PC-9 (cell line): Measurements from ENCODE around the gene MRPL32. TPM values are rescaled to one million over a fixed set of nuclear protein-coding genes. Genes with fewer than 3 reads are reported as not detected.
A peak's percentile ranks its signal among the peaks of the same experiment; 100 is the strongest.

ENCODE experiments used
- BruUV-seq: library from RNA; stranded (reverse); fragments of 400-500 nt; replicated peaks from 2 replicates; lab custom pipeline; 2021; lab: Mats Ljungman, UMichigan
- CTCF ChIA-PET: fragments of 300-600 bp; sonication (Branson Sonifier 250); formaldehyde crosslinking; loops from one replicate; lab custom pipeline; 2022; ENCODE audit warnings: antibody characterized with exemption; lab: Charles Lee
- POLR2A ChIA-PET: fragments of 300-600 bp; sonication (Branson Sonifier 250); formaldehyde crosslinking; loops from one replicate; lab custom pipeline; 2022; ENCODE audit warnings: antibody characterized with exemption; ENCODE audit not compliant: unreplicated experiment; lab: Charles Lee
- DNase-seq, 2 experiments: peaks; one replicate each; pipeline versions ENCODE4 v3.0.0 to v3.0.0-alpha.2; 2015 to 2022; ENCODE audit warnings: mixed read lengths in 1 of 2
- H2AFZ ChIP-seq: fragments of 200-600 bp; sonication (generic); 2 replicates; pipeline ENCODE4 v1.8.1; 2017; ENCODE audit warnings: antibody characterized with exemption
- H3F3A ChIP-seq: fragments of 200-600 bp; sonication (generic); 2 replicates; pipeline ENCODE4 v1.8.1; 2017; ENCODE audit warnings: antibody characterized with exemption, mild to moderate bottlenecking, low read depth; ENCODE audit not compliant: insufficient read depth
- H3K27ac ChIP-seq: fragments of 200-600 bp; sonication (generic); 2 replicates; pipeline ENCODE4 v1.6.1; 2016; ENCODE audit warnings: mixed run types
- H3K27me3 ChIP-seq: fragments of 200-600 bp; sonication (generic); 2 replicates; pipeline ENCODE4 v1.6.1; 2016; ENCODE audit warnings: low read depth, mixed run types; ENCODE audit not compliant: insufficient read depth
- H3K36me3 ChIP-seq: fragments of 200-600 bp; sonication (generic); 2 replicates; pipeline ENCODE4 v1.6.1; 2016; ENCODE audit warnings: low read depth, mixed run types
- H3K4me1 ChIP-seq: fragments of 200-600 bp; sonication (generic); replicated peaks from 2 replicates; pipeline ENCODE4 v1.6.1; 2016; ENCODE audit warnings: mixed run types; ENCODE audit not compliant: insufficient read depth
- H3K4me2 ChIP-seq: fragments of 200-600 bp; sonication (generic); 2 replicates; pipeline ENCODE4 v1.6.1; 2017; ENCODE audit warnings: mixed run types
- H3K4me3 ChIP-seq: fragments of 200-600 bp; sonication (generic); 2 replicates; pipeline ENCODE4 v1.6.1; 2016; ENCODE audit warnings: mixed run types
- H3K79me2 ChIP-seq: fragments of 200-600 bp; sonication (generic); 2 replicates; pipeline ENCODE4 v1.6.1; 2017; ENCODE audit warnings: low read depth, mixed run types
- H3K9me2 ChIP-seq: fragments of 200-600 bp; sonication (generic); 2 replicates; pipeline ENCODE4 v1.8.1; 2017; ENCODE audit warnings: mild to moderate bottlenecking; ENCODE audit not compliant: insufficient read depth
- H3K9me3 ChIP-seq: fragments of 200-600 bp; sonication (generic); 2 replicates; pipeline ENCODE4 v1.8.1; 2016; ENCODE audit warnings: low read depth; ENCODE audit not compliant: insufficient read depth
- H4K20me1 ChIP-seq: fragments of 200-600 bp; sonication (generic); 2 replicates; pipeline ENCODE4 v1.8.1; 2017; ENCODE audit not compliant: insufficient read depth
- CTCF ChIP-seq: fragments of 200-600 bp; sonication (generic); conservative IDR thresholded peaks from 2 replicates; pipeline ENCODE4 v1.6.1; 2017; ENCODE audit warnings: mixed run types, antibody characterized with exemption, mild to moderate bottlenecking, moderate library complexity
- EZH2 ChIP-seq: fragments of 200-600 bp; sonication (generic); IDR thresholded peaks from 2 replicates; pipeline ENCODE4 v1.8.0; 2017; ENCODE audit warnings: antibody characterized with exemption, low read depth
- intact Hi-C: fragments of 100-400 bp; cut with micrococcal nuclease; formaldehyde crosslinking; loops from one replicate; pipeline ENCODE4 v1.10.0; 2022; ENCODE audit not compliant: unreplicated experiment
- total RNA-seq: library from RNA; stranded (reverse); gene quantifications from 2 replicates; pipeline ENCODE4 v1.2.3, GENCODE V29; 2021

The MRPL32 gene
- total RNA-seq, 1 experiment from 2014 or later, result 50.6 TPM

GRCh38 chr7:42926204-42926603, 6.0 kb upstream of the MRPL32 start:
- intact Hi-C loops, result no loop called here
- H3K9me3 ChIP-seq, result no peaks in the 10 kb centered on the region
- H3K36me3 ChIP-seq, result peaks cover 54% of the 10 kb centered on the region
- H2AFZ ChIP-seq, result no peak overlapping the region
- ChIA-PET CTCF (no interaction called here), POLR2A (no interaction called here)
- H4K20me1 ChIP-seq, result peaks cover 53% of the 10 kb centered on the region
- BruUV-seq, result no TSS peak
- H3K4me1 ChIP-seq, result peaks cover 24% of the 10 kb centered on the region
- no peak overlapping the region for H3K4me3 ChIP-seq
- H3K27me3 ChIP-seq, result no peaks in the 10 kb centered on the region
- TF ChIP-seq CTCF (no peak), EZH2 (no peak)
- H3K9me2 ChIP-seq, result no peaks in the 10 kb centered on the region
- no peak for DNase-seq
- H3K79me2 ChIP-seq, result peaks cover 56% of the 10 kb centered on the region
- H3F3A ChIP-seq, result peaks cover 16% of the 10 kb centered on the region; the same call in 1 of the 2 replicates
- no peak overlapping the region for H3K4me2 ChIP-seq
- H3K27ac ChIP-seq, result no peak overlapping the region

- no peak overlapping the region for H2AFZ ChIP-seq
- POLR2A ChIA-PET, result no interaction called here
- H3F3A ChIP-seq, result 0 out of 2 replicates have a peak, but pooled peaks cover 3% of the 10 kb centered on the region
- no peaks in the 10 kb centered on the region for H3K9me3 ChIP-seq
- H3K4me1 ChIP-seq, result peaks cover 29% of the 10 kb centered on the region
- no peaks in the 10 kb centered on the region for H3K27me3 ChIP-seq
- peaks cover 28% of the 10 kb centered on the region for H3K36me3 ChIP-seq
- no peak overlapping the region for H3K4me3 ChIP-seq
- TF ChIP-seq EZH2 (no peak), CTCF (no peak)
- peaks cover 71% of the 10 kb centered on the region for H3K79me2 ChIP-seq
- no peak overlapping the region for H3K27ac ChIP-seq
- no TSS peak for BruUV-seq
- no peaks in the 10 kb centered on the region for H3K9me2 ChIP-seq
- peaks cover 42% of the 10 kb centered on the region for H4K20me1 ChIP-seq
- no peak for DNase-seq
- H3K4me2 ChIP-seq, result peak overlapping the region; percentile 93; the same call in 1 of the 2 replicates
- CTCF ChIA-PET, result no interaction called here
- intact Hi-C loops, result no loop called here
These were observed 3.4 kb upstream of the MRPL32 start for GRCh38 chr7:42928754-42929153.

GRCh38 chr7:42929449-42929848, 2.7 kb upstream of the MRPL32 start:
- H2AFZ ChIP-seq, result no peak overlapping the region
- TF ChIP-seq EZH2, result no peak
- TF ChIP-seq CTCF, result no peak
- BruUV-seq, result no TSS peak
- peaks cover 77% of the 10 kb centered on the region for H3K79me2 ChIP-seq
- no peaks in the 10 kb centered on the region for H3K9me2 ChIP-seq
- H3K4me2 ChIP-seq, result peak overlapping the region; percentile 93
- peaks cover 26% of the 10 kb centered on the region; the same call in 1 of the 2 replicates for H3K36me3 ChIP-seq
- CTCF ChIA-PET, result interaction anchor here (0.6 kb wide), 1 partner anchor 850 kb away, joined by 7 read pairs; no protein-coding TSS in a partner anchor
- POLR2A ChIA-PET, result interaction anchor here (0.6 kb wide), 2 partner anchors 9 to 1219 kb away, joined by 3 read pairs; no protein-coding TSS in a partner anchor
- H3F3A ChIP-seq, result 0 out of 2 replicates have a peak, but pooled peaks cover 3% of the 10 kb centered on the region
- H3K9me3 ChIP-seq, result no peaks in the 10 kb centered on the region
- H3K4me3 ChIP-seq, result no peak overlapping the region; the same call in 1 of the 2 replicates
- H3K27ac ChIP-seq, result no peak overlapping the region
- peaks cover 37% of the 10 kb centered on the region for H4K20me1 ChIP-seq
- intact Hi-C loops, result no loop called here
- no peaks in the 10 kb centered on the region for H3K27me3 ChIP-seq
- no peak for DNase-seq
- peaks cover 30% of the 10 kb centered on the region for H3K4me1 ChIP-seq
